IMR-90 (cell line): ENCODE data around the gene LETM1. TPM values are rescaled to one million over a fixed set of nuclear protein-coding genes. Genes with fewer than 3 reads are reported as not detected.

Source experiments
- ATAC-seq: fragments of 200-7000 bp; cut with Tn5 transposase; 2 replicates; pipeline ENCODE4 v1.9.1; 2020; ENCODE audit warnings: low read depth, mild to moderate bottlenecking, moderate library complexity
- BruUV-seq: library from RNA; stranded (reverse); fragments of 400-500 nt; replicated peaks from 2 replicates; lab custom pipeline; 2021; lab: Mats Ljungman, UMichigan
- CTCF ChIA-PET: fragments of 300-600 bp; formaldehyde crosslinking; extraction: SDS; loops from one replicate; lab custom pipeline; 2021; ENCODE audit warnings: antibody characterized with exemption; lab: Yijun Ruan, JAX
- POLR2A ChIA-PET: fragments of 300-600 bp; sonication (Branson Sonifier 250); formaldehyde crosslinking; loops from one replicate; lab custom pipeline; 2022; ENCODE audit warnings: antibody characterized with exemption; ENCODE audit not compliant: unreplicated experiment; lab: Charles Lee
- DNase-seq: peaks from one replicate; pipeline ENCODE4 v3.0.0; 2013
- H2AFZ ChIP-seq: replicated peaks from 2 replicates; pipeline ENCODE3; 2013; ENCODE audit warnings: low read length, mild to moderate bottlenecking; ENCODE audit not compliant: poor library complexity
- H2AK5ac ChIP-seq: 2 replicates; pipeline ENCODE4 v1.6.1; 2013; ENCODE audit warnings: low read depth, low read length, inconsistent platforms
- H2AK9ac ChIP-seq: replicated peaks from 2 replicates; pipeline ENCODE3; 2013; ENCODE audit warnings: mild to moderate bottlenecking, low read depth, low read length, moderate library complexity; ENCODE audit not compliant: poor library complexity
- H2BK120ac ChIP-seq: 2 replicates; pipeline ENCODE4 v1.6.1; 2013; ENCODE audit warnings: low read depth, low read length, inconsistent platforms
- H2BK15ac ChIP-seq: 3 replicates; pipeline ENCODE4 v1.6.1; 2013; ENCODE audit warnings: low read depth, low read length, inconsistent platforms
- H2BK20ac ChIP-seq: 2 replicates; pipeline ENCODE4 v1.6.1; 2013; ENCODE audit warnings: low read depth, mild to moderate bottlenecking, inconsistent platforms, low read length, moderate library complexity
- H2BK5ac ChIP-seq: 2 replicates; pipeline ENCODE4 v1.6.1; 2013; ENCODE audit warnings: mild to moderate bottlenecking, low read depth, low read length, inconsistent platforms; ENCODE audit not compliant: poor library complexity, severe bottlenecking
- H3K14ac ChIP-seq: replicated peaks from 2 replicates; pipeline ENCODE4 v1.6.1; 2013; ENCODE audit warnings: low read depth, low read length, inconsistent platforms
- H3K18ac ChIP-seq: 2 replicates; pipeline ENCODE4 v1.6.1; 2013; ENCODE audit warnings: low read depth, low read length, control low read depth
- H3K23ac ChIP-seq: 2 replicates; pipeline ENCODE4 v1.6.1; 2013; ENCODE audit warnings: low read depth, low read length, inconsistent platforms
- H3K27ac ChIP-seq: 2 replicates; pipeline ENCODE4 v1.5.1; 2013; ENCODE audit warnings: mild to moderate bottlenecking, control low read depth, low read length; ENCODE audit not compliant: insufficient read depth
- H3K27me3 ChIP-seq: 2 replicates; pipeline ENCODE4 v1.6.1; 2013; ENCODE audit warnings: low read length; ENCODE audit not compliant: control insufficient read depth, insufficient read depth
- H3K36me3 ChIP-seq: 2 replicates; pipeline ENCODE4 v1.6.1; 2013; ENCODE audit warnings: low read length, mixed read lengths; ENCODE audit not compliant: control insufficient read depth, insufficient read depth
- H3K4ac ChIP-seq: 2 replicates; pipeline ENCODE4 v1.6.1; 2013; ENCODE audit warnings: low read depth, low read length, inconsistent platforms
- H3K4me1 ChIP-seq: 2 replicates; pipeline ENCODE4 v1.6.1; 2013; ENCODE audit warnings: low read length, mixed read lengths; ENCODE audit not compliant: control insufficient read depth, insufficient read depth
- H3K4me2 ChIP-seq: 2 replicates; pipeline ENCODE4 v1.6.1; 2013; ENCODE audit warnings: low read depth, mild to moderate bottlenecking, control low read depth, low read length, moderate library complexity
- H3K4me3 ChIP-seq: 2 replicates; pipeline ENCODE4 v1.5.1; 2013; ENCODE audit warnings: low read depth, mild to moderate bottlenecking, control low read depth, low read length, moderate library complexity; ENCODE audit not compliant: insufficient read depth
- H3K56ac ChIP-seq: 2 replicates; pipeline ENCODE4 v1.6.1; 2013; ENCODE audit warnings: low read length, inconsistent platforms; ENCODE audit not compliant: insufficient read depth; ENCODE audit errors: extremely low read depth
- H3K79me1 ChIP-seq, 2 experiments: 2 replicates each; pipeline ENCODE4 v1.6.1; 2013; ENCODE audit warnings: low read length in 2 of 2, inconsistent platforms in 1 of 2, low read depth in 1 of 2
- H3K9ac ChIP-seq: 2 replicates; pipeline ENCODE4 v1.6.1; 2013; ENCODE audit warnings: low read depth, low read length, control low read depth
- H3K9me1 ChIP-seq: 2 replicates; pipeline ENCODE4 v1.6.1; 2013; ENCODE audit warnings: low read length, inconsistent platforms; ENCODE audit not compliant: insufficient read depth
- H3K9me3 ChIP-seq: 2 replicates; pipeline ENCODE4 v1.6.1; 2013; ENCODE audit warnings: low read length; ENCODE audit not compliant: control insufficient read depth, insufficient read depth
- H4K20me1 ChIP-seq: 2 replicates; pipeline ENCODE4 v1.6.1; 2013; ENCODE audit warnings: low read length, inconsistent platforms; ENCODE audit not compliant: insufficient read depth
- H4K5ac ChIP-seq: 2 replicates; pipeline ENCODE4 v1.6.1; 2013; ENCODE audit warnings: mild to moderate bottlenecking, low read depth, low read length, control low read depth
- H4K8ac ChIP-seq, 2 experiments: 2 replicates each; pipeline ENCODE4 v1.6.1; 2013; ENCODE audit warnings: low read depth in 2 of 2, low read length in 2 of 2, control low read depth in 1 of 2, inconsistent platforms in 1 of 2
- H4K91ac ChIP-seq: 2 replicates; pipeline ENCODE4 v1.6.1; 2013; ENCODE audit warnings: low read depth, low read length, inconsistent platforms; ENCODE audit not compliant: insufficient read depth
- BHLHE40 ChIP-seq: fragments of 150-350 bp; IDR thresholded peaks from 2 replicates; pipeline ENCODE4 v1.6.1; 2016; ENCODE audit warnings: mild to moderate bottlenecking, low read depth, low read length
- CEBPB ChIP-seq: IDR thresholded peaks from 2 replicates; pipeline ENCODE4 v1.6.1; 2012; ENCODE audit warnings: low read depth, low read length, improper control_type of control experiment
- CHD1 ChIP-seq: IDR thresholded peaks from 2 replicates; pipeline ENCODE4 v1.6.1; 2012; ENCODE audit warnings: low read depth, low read length, improper control_type of control experiment
- CTCF ChIP-seq: conservative IDR thresholded peaks from 2 replicates; pipeline ENCODE4 v1.5.1; 2012; ENCODE audit warnings: mild to moderate bottlenecking, low read depth, low read length, improper control_type of control experiment
- FOS ChIP-seq: fragments of 150-350 bp; IDR thresholded peaks from 2 replicates; pipeline ENCODE4 v1.6.1; 2016; ENCODE audit warnings: low read depth, low read length
- MAFK ChIP-seq: IDR thresholded peaks from 2 replicates; pipeline ENCODE4 v1.6.1; 2012; ENCODE audit warnings: low read depth, low read length, improper control_type of control experiment
- MAZ ChIP-seq: IDR thresholded peaks from 2 replicates; pipeline ENCODE4 v1.6.1; 2012; ENCODE audit warnings: low read depth, mild to moderate bottlenecking, low read length, improper control_type of control experiment, moderate library complexity, borderline replicate concordance
- MXI1 ChIP-seq: IDR thresholded peaks from 2 replicates; pipeline ENCODE4 v1.6.1; 2012; ENCODE audit warnings: low read depth, mild to moderate bottlenecking, low read length, moderate library complexity, borderline replicate concordance
- NFE2L2 ChIP-seq: fragments of 150-350 bp; IDR thresholded peaks from 2 replicates; pipeline ENCODE4 v1.6.1; 2016; ENCODE audit warnings: low read depth, mild to moderate bottlenecking, low read length
- POLR2A ChIP-seq: IDR thresholded peaks from 2 replicates; pipeline ENCODE4 v1.6.1; 2012; ENCODE audit warnings: mild to moderate bottlenecking, low read depth, low read length
- RAD21 ChIP-seq: IDR thresholded peaks from 2 replicates; pipeline ENCODE4 v1.6.1; 2012; ENCODE audit warnings: low read length, improper control_type of control experiment
- RCOR1 ChIP-seq: IDR thresholded peaks from 2 replicates; pipeline ENCODE4 v1.6.1; 2012; ENCODE audit warnings: mild to moderate bottlenecking, low read length, improper control_type of control experiment; ENCODE audit not compliant: insufficient replicate concordance
- SMC3 ChIP-seq: fragments of 150-350 bp; IDR thresholded peaks from 2 replicates; pipeline ENCODE4 v1.6.1; 2016; ENCODE audit warnings: low read depth, mild to moderate bottlenecking, antibody characterized with exemption, low read length, moderate library complexity
- WGBS, 2 experiments: methylation state at CpG; one replicate each; pipeline versions ENCODE4 v1.1.5 to v1.1.7; 2013; ENCODE audit warnings: missing lambda C conversion rate in 2 of 2; ENCODE audit not compliant: insufficient read length in 1 of 2; ENCODE audit errors: extremely low coverage in 2 of 2; 5-methylcytosine and 5-hydroxymethylcytosine counted together
- dilution Hi-C: fragments of 300-500 bp; cut with HindIII; formaldehyde crosslinking; loops from one replicate; pipeline ENCODE4 v1.14.3; 2018; ENCODE audit warnings: low sequenced_read_pairs; ENCODE audit not compliant: unreplicated experiment
- in situ Hi-C: fragments of 300-500 bp; cut with MboI; formaldehyde crosslinking; loops from 3 replicates; pipeline ENCODE4 v1.14.3; 2019; ENCODE audit warnings: low sequenced_read_pairs, inconsistent platforms, mixed read lengths
- intact Hi-C: fragments of 100-400 bp; cut with micrococcal nuclease; formaldehyde crosslinking; loops from 2 replicates; pipeline ENCODE4 v1.10.0; 2022
- polyA plus RNA-seq, 3 experiments: library from polyadenylated mRNA; depleted of rRNA; stranded (reverse); fragments of >200 nt; gene quantifications; 2 replicates each; pipeline ENCODE4 v1.2.3, GENCODE V29; 2012; ENCODE audit warnings: low replicate concordance in 1 of 3
- total RNA-seq: library from RNA; depleted of rRNA; stranded (reverse); fragments of >200 nt; gene quantifications from 2 replicates; pipeline ENCODE4 v1.2.3, GENCODE V29; 2012
- TF ChIP-seq, protein P1 (sequence below): fragments of 150-350 bp; IDR thresholded peaks from 2 replicates; pipeline ENCODE4 v1.6.1; 2017; ENCODE audit warnings: mild to moderate bottlenecking, antibody characterized with exemption, low read length, low read depth

The LETM1 gene
- total and polyA plus RNA-seq, 2 of the 4 experiments (the other 2 are of a cell fraction) = 25.0 to 49.3 TPM

- H2AK5ac ChIP-seq = no peak overlapping the region
- DNase-seq = no peak
- no peak overlapping the region for H3K27ac ChIP-seq
- peak overlapping the region; percentile 19; the same call in 1 of the 2 replicates for H3K4me2 ChIP-seq
- H3K4me1 ChIP-seq = peaks cover 2% of the 10 kb centered on the region; the same call in 1 of the 2 replicates
- H2BK5ac ChIP-seq = no peak overlapping the region
- peaks cover 6% of the 10 kb centered on the region for H4K20me1 ChIP-seq
- no peak overlapping the region for H2AK9ac ChIP-seq
- ChIA-PET CTCF (interaction anchor here (0.6 kb wide), 1 partner anchor 19 kb away, joined by 5 read pairs; no protein-coding TSS in a partner anchor), POLR2A (no interaction called here)
- H3K56ac ChIP-seq = no peak overlapping the region
- no peak overlapping the region for H4K8ac ChIP-seq
- H3K4ac ChIP-seq = no peak overlapping the region
- in situ Hi-C loops = no loop called here
- no peak overlapping the region for H2BK15ac ChIP-seq
- peak; percentile 67 for ATAC-seq
- 7% methylated on average over 2 of the region's 44 CpGs; no CpG with 5 or more reads in 1 of the 2 experiments for WGBS, 2 experiments
- intact Hi-C loops = no loop called here
- no peaks in the 10 kb centered on the region for H3K36me3 ChIP-seq
- dilution Hi-C loops = no loop called here
- no peaks in the 10 kb centered on the region for H3K79me1 ChIP-seq
- no peaks in the 10 kb centered on the region for H3K9me1 ChIP-seq
- H3K14ac ChIP-seq = no peak overlapping the region
- H3K27me3 ChIP-seq = peaks cover 54% of the 10 kb centered on the region
- H4K5ac ChIP-seq = no peak overlapping the region
- H2BK20ac ChIP-seq = no peak overlapping the region
- H3K4me3 ChIP-seq = peak overlapping the region; percentile 65
- no TSS peak for BruUV-seq
- H3K18ac ChIP-seq = no peak overlapping the region
- no peak overlapping the region for H3K9ac ChIP-seq
- no peak for TF ChIP-seq CHD1
- TF ChIP-seq, protein P1, sequence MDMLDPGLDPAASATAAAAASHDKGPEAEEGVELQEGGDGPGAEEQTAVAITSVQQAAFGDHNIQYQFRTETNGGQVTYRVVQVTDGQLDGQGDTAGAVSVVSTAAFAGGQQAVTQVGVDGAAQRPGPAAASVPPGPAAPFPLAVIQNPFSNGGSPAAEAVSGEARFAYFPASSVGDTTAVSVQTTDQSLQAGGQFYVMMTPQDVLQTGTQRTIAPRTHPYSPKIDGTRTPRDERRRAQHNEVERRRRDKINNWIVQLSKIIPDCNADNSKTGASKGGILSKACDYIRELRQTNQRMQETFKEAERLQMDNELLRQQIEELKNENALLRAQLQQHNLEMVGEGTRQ = no peak
- TF ChIP-seq RAD21 = no peak
- TF ChIP-seq RCOR1 = no peak
- TF ChIP-seq CEBPB = no peak
- TF ChIP-seq NFE2L2 = no peak
- no peak for TF ChIP-seq BHLHE40
- TF ChIP-seq CTCF = no peak
- no peak for TF ChIP-seq SMC3
- TF ChIP-seq MAZ = no peak
- TF ChIP-seq MAFK = no peak
- no peak for TF ChIP-seq MXI1
- no peak for TF ChIP-seq POLR2A
- TF ChIP-seq FOS = no peak
- peak overlapping the region; percentile 81 for H2AFZ ChIP-seq
- H3K23ac ChIP-seq = no peak overlapping the region
- H3K9me3 ChIP-seq = no peaks in the 10 kb centered on the region
- H4K91ac ChIP-seq = no peak overlapping the region
- H2BK120ac ChIP-seq = no peak overlapping the region
These were observed 62.5 kb downstream of the LETM1 start for GRCh38 chr4:1793496-1793840.
